ENCODE measurements around the gene KRT77. TPM values are rescaled to one million over a fixed set of nuclear protein-coding genes. Genes with fewer than 3 reads are reported as not detected.

Gene KRT77
- total and polyA plus RNA-seq, 7 experiments from 2014 or later = 0.08 to 0.13 (median 0.10) TPM; not detected in 3

DNA sequence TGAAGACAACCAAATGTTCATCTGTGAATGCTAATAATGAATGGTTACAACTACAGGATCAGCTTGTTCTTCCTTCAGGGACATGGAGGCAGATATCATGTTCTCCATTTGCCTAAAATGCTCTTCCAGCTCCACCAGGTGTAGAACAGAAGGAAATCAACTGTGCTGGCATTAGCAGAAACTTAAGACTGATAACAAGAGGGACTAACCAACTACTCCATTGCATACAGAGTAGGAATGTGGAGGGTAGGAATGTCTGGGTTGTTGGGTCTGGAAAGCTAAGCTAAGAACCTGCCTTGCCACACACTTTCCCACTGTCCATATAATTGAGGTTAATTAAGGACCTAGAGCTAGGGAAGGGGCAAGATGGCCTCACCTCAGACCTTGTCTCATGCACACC is 39.9 kb downstream of the KRT77 start:
- no peaks in the 10 kb centered on the region for H3K9me3 Mint-ChIP-seq
- Histone ChIP-seq H3K27ac (ENCODE audit: low read depth, low read length) (no peak overlapping the region), H3K27me3 (ENCODE audit: control insufficient read depth in 2 of 2, insufficient read depth in 2 of 2, low read length in 2 of 2) (no peaks in the 10 kb centered on the region), H3K4me1 (ENCODE audit: control insufficient read depth in 2 of 2, insufficient read depth in 2 of 2, low read length in 2 of 2) (no peaks in the 10 kb centered on the region), H3K9me3 (ENCODE audit: control insufficient read depth in 2 of 3, low read length in 3 of 3) (no peaks in the 10 kb centered on the region), H3K4me3 (ENCODE audit: low read length) (no peak overlapping the region), H3K36me3 (ENCODE audit: control insufficient read depth in 2 of 3, insufficient read depth in 3 of 3, low read length in 3 of 3) (no peaks in the 10 kb centered on the region)
- ChIA-PET POLR2A (interaction anchor here (2.2 kb wide), 1 partner anchor 9 kb away, joined by 12 read pairs; no protein-coding TSS in a partner anchor), CTCF (interaction anchor here (1.6 to 1.9 kb wide), 2 partner anchors 53 to 78 kb away, joined by 5 to 8 read pairs; no protein-coding TSS in a partner anchor)
- H3K27me3 Mint-ChIP-seq = peaks cover 0 to 16% (median 0%) of the 10 kb centered on the region in 5 donors
- intact Hi-C loops (cut with micrococcal nuclease) = no loop called here
- H3K4me3 Mint-ChIP-seq = no peak overlapping the region
- no peaks in the 10 kb centered on the region for H3K36me3 Mint-ChIP-seq
- H3K27ac Mint-ChIP-seq = peak overlapping the region in 1 of 9 donors; percentile 8
- DNase-seq = no peak
- ATAC-seq = no peak
- H3K4me1 Mint-ChIP-seq = peaks cover 5 to 38% (median 16%) of the 10 kb centered on the region in 7 donors

DNA sequence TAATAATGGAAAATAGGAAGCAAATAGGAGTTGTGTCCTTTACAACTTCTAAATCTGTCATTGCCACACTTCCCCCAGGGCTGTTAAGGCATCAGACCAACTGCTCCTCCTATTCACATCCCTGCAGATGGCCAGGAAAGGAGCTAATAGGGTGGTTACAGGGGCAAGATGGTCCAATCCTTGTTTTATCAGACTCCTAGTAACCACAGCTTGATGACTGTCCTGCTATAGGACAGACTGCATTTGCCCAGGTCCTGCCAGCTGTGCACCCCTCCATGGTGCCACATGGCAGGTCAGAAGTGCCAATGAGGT is 40.5 kb downstream of the KRT77 start:
- Histone ChIP-seq H3K36me3 (ENCODE audit: control insufficient read depth in 2 of 3, insufficient read depth in 3 of 3, low read length in 3 of 3) (no peaks in the 10 kb centered on the region), H3K27ac (ENCODE audit: low read depth, low read length) (no peak overlapping the region), H3K4me1 (ENCODE audit: control insufficient read depth in 2 of 2, insufficient read depth in 2 of 2, low read length in 2 of 2) (no peaks in the 10 kb centered on the region), H3K4me3 (ENCODE audit: low read length) (no peak overlapping the region), H3K9me3 (ENCODE audit: control insufficient read depth in 2 of 3, low read length in 3 of 3) (no peaks in the 10 kb centered on the region), H3K27me3 (ENCODE audit: control insufficient read depth in 2 of 2, insufficient read depth in 2 of 2, low read length in 2 of 2) (no peaks in the 10 kb centered on the region)
- no peak overlapping the region for H3K4me3 Mint-ChIP-seq
- intact Hi-C loops (cut with micrococcal nuclease) = no loop called here
- CTCF ChIA-PET = interaction anchor here (1.6 to 1.9 kb wide), 2 partner anchors 52 to 77 kb away, joined by 5 to 8 read pairs; no protein-coding TSS in a partner anchor
- peak overlapping the region in 3 of 9 donors; percentile 47 to 90 (median 74) for H3K27ac Mint-ChIP-seq
- H3K36me3 Mint-ChIP-seq = no peaks in the 10 kb centered on the region
- DNase-seq (no peak), ATAC-seq (no peak)
- peaks cover 0 to 19% (median 0%) of the 10 kb centered on the region in 5 donors for H3K27me3 Mint-ChIP-seq
- H3K9me3 Mint-ChIP-seq = no peaks in the 10 kb centered on the region
- POLR2A ChIA-PET = interaction anchor here (2.2 kb wide), 1 partner anchor 10 kb away, joined by 12 read pairs; no protein-coding TSS in a partner anchor
- H3K4me1 Mint-ChIP-seq = peaks cover 5 to 33% (median 16%) of the 10 kb centered on the region in 7 donors

DNA sequence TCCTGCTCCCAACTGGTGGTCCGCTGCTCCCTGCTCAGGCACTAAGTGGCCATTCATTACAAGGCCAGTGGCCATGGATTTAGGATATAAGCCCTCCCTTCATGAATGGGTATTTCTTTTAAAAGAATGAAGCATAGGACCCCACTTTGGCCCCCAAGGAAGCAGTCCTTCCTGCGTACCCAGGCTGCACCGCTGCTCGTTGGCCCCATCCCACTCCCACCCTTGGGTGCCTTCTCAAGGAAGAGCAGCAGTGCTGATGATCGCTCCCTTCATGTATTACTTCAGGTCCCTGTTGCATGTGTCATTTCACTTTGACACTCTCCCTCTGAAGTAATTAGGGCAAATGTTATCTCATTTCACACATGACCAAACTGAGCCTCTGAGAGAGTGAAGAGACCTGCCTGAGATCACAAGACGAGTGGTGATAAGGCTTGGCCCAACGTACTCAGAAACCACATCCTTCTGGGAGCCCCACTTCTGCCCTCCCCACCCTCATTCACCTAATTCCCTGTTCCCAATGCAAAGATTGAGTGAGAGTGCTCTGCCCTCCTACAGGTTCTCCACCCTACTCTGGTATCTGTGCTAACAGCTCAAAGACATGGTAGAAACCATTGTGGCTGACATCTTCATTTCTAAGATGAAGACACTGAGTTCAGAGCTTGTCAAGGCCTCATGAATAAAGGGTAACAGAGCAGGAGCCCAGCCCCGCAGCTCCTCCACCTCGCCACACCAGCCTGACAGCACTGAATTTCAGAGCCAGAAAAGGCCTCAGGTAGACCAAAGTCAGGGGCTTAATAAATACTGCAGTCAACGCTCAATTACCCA is 41.0 kb downstream of the KRT77 start:
- Histone ChIP-seq H3K36me3 (ENCODE audit: control insufficient read depth in 2 of 3, insufficient read depth in 3 of 3, low read length in 3 of 3) (no peaks in the 10 kb centered on the region), H3K4me3 (ENCODE audit: low read length) (no peak overlapping the region), H3K27ac (ENCODE audit: low read depth, low read length) (no peak overlapping the region), H3K4me1 (ENCODE audit: control insufficient read depth in 2 of 2, insufficient read depth in 2 of 2, low read length in 2 of 2) (no peaks in the 10 kb centered on the region), H3K27me3 (ENCODE audit: control insufficient read depth in 2 of 2, insufficient read depth in 2 of 2, low read length in 2 of 2) (no peaks in the 10 kb centered on the region), H3K9me3 (ENCODE audit: control insufficient read depth in 2 of 3, low read length in 3 of 3) (no peaks in the 10 kb centered on the region)
- no peak for DNase-seq
- ATAC-seq = no peak
- H3K4me1 Mint-ChIP-seq = peaks cover 5 to 30% (median 16%) of the 10 kb centered on the region in 7 donors
- H3K27me3 Mint-ChIP-seq = peaks cover 0 to 22% (median 0%) of the 10 kb centered on the region in 5 donors
- no peak overlapping the region for H3K4me3 Mint-ChIP-seq
- peak overlapping the region in 4 of 9 donors; percentile 67 to 90 (median 73) for H3K27ac Mint-ChIP-seq
- ChIA-PET POLR2A (interaction anchor here (1.3 to 2.2 kb wide), 2 partner anchors 10 to 18 kb away, joined by 3 to 12 read pairs; partner anchors contain the start of gene KRT1), CTCF (interaction anchor here (0.9 to 1.6 kb wide), 2 partner anchors 52 to 76 kb away, joined by 3 to 5 read pairs; no protein-coding TSS in a partner anchor)
- intact Hi-C loops (cut with micrococcal nuclease) = no loop called here
- H3K9me3 Mint-ChIP-seq = no peaks in the 10 kb centered on the region
- H3K36me3 Mint-ChIP-seq = no peaks in the 10 kb centered on the region

DNA sequence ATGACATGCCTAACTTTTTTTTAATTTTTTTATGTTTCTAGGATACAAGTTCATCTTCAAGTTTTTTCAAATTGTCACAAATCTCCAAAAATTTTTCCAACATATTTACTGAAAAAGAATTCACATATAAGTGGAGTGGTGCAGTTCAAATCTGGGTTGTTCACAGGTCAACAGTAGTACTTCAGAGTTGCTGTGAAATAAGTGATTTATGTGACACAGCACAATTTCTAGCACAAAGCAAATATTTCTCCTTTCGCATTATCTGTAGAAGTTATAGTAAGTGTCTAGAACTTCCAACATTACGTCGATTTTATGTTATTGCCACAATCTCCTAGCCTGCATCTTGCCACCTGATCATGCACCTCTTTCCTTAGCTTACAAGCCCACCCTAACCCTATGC is 41.7 kb downstream of the KRT77 start:
- Histone ChIP-seq H3K4me1 (ENCODE audit: control insufficient read depth in 2 of 2, insufficient read depth in 2 of 2, low read length in 2 of 2) (no peaks in the 10 kb centered on the region), H3K4me3 (ENCODE audit: low read length) (no peak overlapping the region), H3K27me3 (ENCODE audit: control insufficient read depth in 2 of 2, insufficient read depth in 2 of 2, low read length in 2 of 2) (no peaks in the 10 kb centered on the region), H3K36me3 (ENCODE audit: control insufficient read depth in 2 of 3, insufficient read depth in 3 of 3, low read length in 3 of 3) (no peaks in the 10 kb centered on the region), H3K9me3 (ENCODE audit: control insufficient read depth in 2 of 3, low read length in 3 of 3) (no peaks in the 10 kb centered on the region), H3K27ac (ENCODE audit: low read depth, low read length) (no peak overlapping the region)
- ATAC-seq (no peak), DNase-seq (no peak)
- Mint-ChIP-seq H3K36me3 (no peaks in the 10 kb centered on the region), H3K4me3 (no peak overlapping the region), H3K27ac (no peak overlapping the region), H3K4me1 (peaks cover 5 to 34% (median 16%) of the 10 kb centered on the region in 7 donors), H3K27me3 (peaks cover 0 to 22% (median 0%) of the 10 kb centered on the region in 5 donors), H3K9me3 (no peaks in the 10 kb centered on the region)
- CTCF ChIA-PET = interaction anchor here (0.9 kb wide), 1 partner anchor 75 kb away, joined by 3 read pairs; no protein-coding TSS in a partner anchor
- POLR2A ChIA-PET = interaction anchor here (1.3 kb wide), 1 partner anchor 19 kb away, joined by 3 read pairs; the partner anchor contains the start of gene KRT1
- intact Hi-C loops (cut with micrococcal nuclease) = no loop called here

DNA sequence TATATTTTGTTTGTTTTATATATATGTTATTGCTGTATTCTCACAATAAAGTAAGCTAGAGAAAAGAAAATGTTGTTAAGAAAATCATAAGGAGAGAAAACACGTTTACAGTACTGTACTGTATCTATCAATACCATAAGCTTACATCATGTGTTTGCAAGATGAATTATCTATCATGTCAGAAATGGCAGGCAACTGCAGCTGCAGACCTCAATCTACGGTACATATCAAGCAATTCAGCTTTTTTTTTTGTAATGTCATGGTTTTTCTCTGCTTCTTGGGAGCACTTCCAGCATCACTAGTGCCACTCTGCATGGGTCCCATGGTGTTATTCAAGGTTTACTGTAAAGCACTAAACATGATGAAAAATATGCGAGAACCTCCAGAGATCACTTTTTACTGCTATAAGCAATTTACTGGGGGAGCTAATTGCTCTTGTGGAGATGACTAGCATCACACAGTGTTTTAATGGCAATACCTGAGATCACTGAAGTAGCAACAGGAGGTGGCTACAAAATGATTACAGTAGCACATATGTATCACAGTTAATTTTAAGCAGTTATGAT is 42.3 kb downstream of the KRT77 start:
- Mint-ChIP-seq H3K27me3 (peaks cover 0 to 22% (median 0%) of the 10 kb centered on the region in 5 donors), H3K4me3 (no peak overlapping the region), H3K36me3 (no peaks in the 10 kb centered on the region), H3K27ac (no peak overlapping the region), H3K4me1 (peaks cover 5 to 40% (median 21%) of the 10 kb centered on the region in 7 donors), H3K9me3 (no peaks in the 10 kb centered on the region)
- ATAC-seq (no peak), DNase-seq (no peak)
- H3K27me3 ChIP-seq (ENCODE audit: control insufficient read depth in 2 of 2, insufficient read depth in 2 of 2, low read length in 2 of 2) = no peaks in the 10 kb centered on the region
- no peaks in the 10 kb centered on the region for H3K4me1 ChIP-seq (ENCODE audit: control insufficient read depth in 2 of 2, insufficient read depth in 2 of 2, low read length in 2 of 2)
- H3K27ac ChIP-seq (ENCODE audit: low read depth, low read length) = no peak overlapping the region
- POLR2A ChIA-PET = interaction anchor here (1.3 to 1.4 kb wide), 2 partner anchors 11 to 20 kb away, joined by 3 read pairs; partner anchors contain the start of gene KRT1
- CTCF ChIA-PET = no interaction called here
- H3K4me3 ChIP-seq (ENCODE audit: low read length) = no peak overlapping the region
- no peaks in the 10 kb centered on the region for H3K9me3 ChIP-seq (ENCODE audit: control insufficient read depth in 2 of 3, low read length in 3 of 3)
- no peaks in the 10 kb centered on the region for H3K36me3 ChIP-seq (ENCODE audit: control insufficient read depth in 2 of 3, insufficient read depth in 3 of 3, low read length in 3 of 3)
- intact Hi-C loops (cut with micrococcal nuclease) = no loop called here

DNA sequence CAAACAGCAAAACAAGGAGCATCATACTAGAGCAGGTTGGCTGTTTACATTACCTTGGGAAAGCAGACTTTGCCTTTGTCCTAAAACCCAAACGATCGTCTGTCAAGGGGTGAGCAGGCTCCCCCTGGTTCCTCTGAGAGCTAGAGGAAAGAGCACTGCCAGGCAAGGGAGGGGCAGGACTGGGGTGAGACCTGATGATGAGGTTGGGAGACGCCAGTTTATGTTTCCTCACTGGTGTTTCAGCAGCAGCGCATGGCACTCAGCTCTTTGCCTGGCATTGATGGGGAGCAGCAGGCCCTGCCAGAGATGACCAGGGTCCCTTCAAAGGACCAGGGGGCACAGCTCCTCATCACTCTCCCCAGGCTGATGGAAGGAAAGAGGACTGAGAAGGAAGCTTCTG is 43.4 kb downstream of the KRT77 start:
- no peak overlapping the region for H3K4me3 ChIP-seq (ENCODE audit: low read length)
- ChIA-PET CTCF (no interaction called here), POLR2A (interaction anchor here (1.2 to 1.4 kb wide), 2 partner anchors 10 to 13 kb away, joined by 3 to 4 read pairs; no protein-coding TSS in a partner anchor)
- H3K4me3 Mint-ChIP-seq = no peak overlapping the region
- no peak overlapping the region for H3K27ac ChIP-seq (ENCODE audit: low read depth, low read length)
- no peaks in the 10 kb centered on the region for H3K9me3 ChIP-seq (ENCODE audit: control insufficient read depth in 2 of 3, low read length in 3 of 3)
- DNase-seq = no peak
- no peak for ATAC-seq
- H3K27ac Mint-ChIP-seq = peak overlapping the region in 2 of 9 donors; percentile 54 to 80
- intact Hi-C loops (cut with micrococcal nuclease) = no loop called here
- H3K4me1 ChIP-seq (ENCODE audit: control insufficient read depth in 2 of 2, insufficient read depth in 2 of 2, low read length in 2 of 2) = no peaks in the 10 kb centered on the region
- peaks cover 5 to 40% (median 21%) of the 10 kb centered on the region in 7 donors for H3K4me1 Mint-ChIP-seq
- H3K27me3 ChIP-seq (ENCODE audit: control insufficient read depth in 2 of 2, insufficient read depth in 2 of 2, low read length in 2 of 2) = no peaks in the 10 kb centered on the region
- H3K36me3 ChIP-seq (ENCODE audit: control insufficient read depth in 2 of 3, insufficient read depth in 3 of 3, low read length in 3 of 3) = no peaks in the 10 kb centered on the region
- H3K36me3 Mint-ChIP-seq = no peaks in the 10 kb centered on the region
- peaks cover 0 to 28% (median 0%) of the 10 kb centered on the region in 5 donors for H3K27me3 Mint-ChIP-seq
- no peaks in the 10 kb centered on the region for H3K9me3 Mint-ChIP-seq
